ENCODE data around the gene CEP152. TPM values are rescaled to one million over a fixed set of nuclear protein-coding genes. Genes with fewer than 3 reads are reported as not detected.
"Not testable (repeated sequence)": the region's sequence is repeated elsewhere in the genome, so short reads cannot be mapped to it uniquely, and the experiment has no call there.

Gene CEP152
- total and polyA plus RNA-seq, 2 donors from 2014 or later = 1.4 to 4.5 TPM

DNA sequence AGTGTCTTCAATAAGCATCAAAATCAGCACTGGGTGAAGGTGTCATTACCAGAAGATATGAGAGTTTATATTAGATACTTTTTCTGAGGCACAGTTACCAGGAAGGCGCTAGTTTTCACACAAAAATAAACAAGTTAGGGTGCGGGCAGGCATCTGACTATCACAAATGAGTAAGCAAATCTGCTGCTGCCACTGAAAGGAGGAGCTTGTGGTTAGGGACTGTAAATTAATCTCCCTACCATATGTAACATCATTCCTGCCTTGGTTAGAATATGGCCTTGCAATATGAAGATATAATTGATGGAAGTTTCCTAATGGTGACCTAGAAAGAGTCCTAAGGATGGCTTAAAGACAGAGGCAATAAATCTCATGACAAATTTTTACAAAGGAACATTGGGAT, 47.5 kb upstream of the CEP152 start:
- Histone ChIP-seq H3K27ac (ENCODE audit: low read depth in 2 of 2, low read length in 2 of 2) (no peak overlapping the region), H3K9me3 (ENCODE audit: control insufficient read depth in 2 of 3, insufficient read depth in 1 of 3, low read length in 3 of 3) (no peaks in the 10 kb centered on the region), H3K36me3 (ENCODE audit: control insufficient read depth in 2 of 3, insufficient read depth in 3 of 3, low read length in 3 of 3) (no peaks in the 10 kb centered on the region), H3K9ac (ENCODE audit: low read length in 3 of 3) (no peak overlapping the region), H3K27me3 (ENCODE audit: control insufficient read depth, insufficient read depth, low read length) (no peaks in the 10 kb centered on the region), H3K4me1 (ENCODE audit: control insufficient read depth in 2 of 3, insufficient read depth in 2 of 3, low read depth in 1 of 3, low read length in 3 of 3) (peaks cover 0 to 5% (median 2%) of the 10 kb centered on the region in 3 donors), H3K4me3 (ENCODE audit: low read length in 3 of 3) (no peak overlapping the region)
- intact Hi-C loops (cut with DNase I) = no loop called here
- TF ChIP-seq, protein P1, sequence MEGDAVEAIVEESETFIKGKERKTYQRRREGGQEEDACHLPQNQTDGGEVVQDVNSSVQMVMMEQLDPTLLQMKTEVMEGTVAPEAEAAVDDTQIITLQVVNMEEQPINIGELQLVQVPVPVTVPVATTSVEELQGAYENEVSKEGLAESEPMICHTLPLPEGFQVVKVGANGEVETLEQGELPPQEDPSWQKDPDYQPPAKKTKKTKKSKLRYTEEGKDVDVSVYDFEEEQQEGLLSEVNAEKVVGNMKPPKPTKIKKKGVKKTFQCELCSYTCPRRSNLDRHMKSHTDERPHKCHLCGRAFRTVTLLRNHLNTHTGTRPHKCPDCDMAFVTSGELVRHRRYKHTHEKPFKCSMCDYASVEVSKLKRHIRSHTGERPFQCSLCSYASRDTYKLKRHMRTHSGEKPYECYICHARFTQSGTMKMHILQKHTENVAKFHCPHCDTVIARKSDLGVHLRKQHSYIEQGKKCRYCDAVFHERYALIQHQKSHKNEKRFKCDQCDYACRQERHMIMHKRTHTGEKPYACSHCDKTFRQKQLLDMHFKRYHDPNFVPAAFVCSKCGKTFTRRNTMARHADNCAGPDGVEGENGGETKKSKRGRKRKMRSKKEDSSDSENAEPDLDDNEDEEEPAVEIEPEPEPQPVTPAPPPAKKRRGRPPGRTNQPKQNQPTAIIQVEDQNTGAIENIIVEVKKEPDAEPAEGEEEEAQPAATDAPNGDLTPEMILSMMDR (IDR thresholded peaks at IDR 0.05; ENCODE audit: borderline replicate concordance, extremely low read depth, insufficient read depth) = no peak
- FAIRE-seq (no peak), DNase-seq (no peak)

DNA sequence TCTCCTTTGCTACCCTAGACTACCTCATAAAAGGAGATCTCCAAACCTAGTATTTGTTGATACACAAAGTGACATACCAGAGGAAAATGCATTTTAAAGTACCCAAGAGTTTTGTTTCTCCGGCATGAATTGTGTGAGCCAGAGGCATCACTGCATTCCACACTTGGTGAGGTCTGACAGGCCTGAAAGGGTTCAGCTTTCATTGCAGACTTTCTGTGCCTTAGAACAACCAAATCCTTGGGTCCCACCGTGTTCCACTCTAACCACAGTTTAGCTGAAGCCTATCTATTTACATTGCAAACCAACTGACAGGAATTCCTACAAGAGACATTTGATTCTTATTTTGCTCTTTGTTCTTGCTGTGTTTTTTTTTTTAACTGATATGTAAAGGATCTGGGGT, 46.1 kb upstream of the CEP152 start:
- TF ChIP-seq, protein P1 (IDR thresholded peaks at IDR 0.05; ENCODE audit: borderline replicate concordance, extremely low read depth, insufficient read depth) = no peak
- DNase-seq (peak in 1 of 5 donors; percentile 46), FAIRE-seq (no peak)
- Histone ChIP-seq H3K9me3 (ENCODE audit: control insufficient read depth in 2 of 3, insufficient read depth in 1 of 3, low read length in 3 of 3) (no peaks in the 10 kb centered on the region), H3K4me3 (ENCODE audit: low read length in 3 of 3) (no peak overlapping the region), H3K4me1 (ENCODE audit: control insufficient read depth in 2 of 3, insufficient read depth in 2 of 3, low read depth in 1 of 3, low read length in 3 of 3) (peaks cover 0 to 5% (median 2%) of the 10 kb centered on the region in 3 donors), H3K9ac (ENCODE audit: low read length in 3 of 3) (no peak overlapping the region), H3K27me3 (ENCODE audit: control insufficient read depth, insufficient read depth, low read length) (no peaks in the 10 kb centered on the region), H3K36me3 (ENCODE audit: control insufficient read depth in 2 of 3, insufficient read depth in 3 of 3, low read length in 3 of 3) (no peaks in the 10 kb centered on the region), H3K27ac (ENCODE audit: low read depth in 2 of 2, low read length in 2 of 2) (no peak overlapping the region)
- intact Hi-C loops (cut with DNase I) = no loop called here

DNA sequence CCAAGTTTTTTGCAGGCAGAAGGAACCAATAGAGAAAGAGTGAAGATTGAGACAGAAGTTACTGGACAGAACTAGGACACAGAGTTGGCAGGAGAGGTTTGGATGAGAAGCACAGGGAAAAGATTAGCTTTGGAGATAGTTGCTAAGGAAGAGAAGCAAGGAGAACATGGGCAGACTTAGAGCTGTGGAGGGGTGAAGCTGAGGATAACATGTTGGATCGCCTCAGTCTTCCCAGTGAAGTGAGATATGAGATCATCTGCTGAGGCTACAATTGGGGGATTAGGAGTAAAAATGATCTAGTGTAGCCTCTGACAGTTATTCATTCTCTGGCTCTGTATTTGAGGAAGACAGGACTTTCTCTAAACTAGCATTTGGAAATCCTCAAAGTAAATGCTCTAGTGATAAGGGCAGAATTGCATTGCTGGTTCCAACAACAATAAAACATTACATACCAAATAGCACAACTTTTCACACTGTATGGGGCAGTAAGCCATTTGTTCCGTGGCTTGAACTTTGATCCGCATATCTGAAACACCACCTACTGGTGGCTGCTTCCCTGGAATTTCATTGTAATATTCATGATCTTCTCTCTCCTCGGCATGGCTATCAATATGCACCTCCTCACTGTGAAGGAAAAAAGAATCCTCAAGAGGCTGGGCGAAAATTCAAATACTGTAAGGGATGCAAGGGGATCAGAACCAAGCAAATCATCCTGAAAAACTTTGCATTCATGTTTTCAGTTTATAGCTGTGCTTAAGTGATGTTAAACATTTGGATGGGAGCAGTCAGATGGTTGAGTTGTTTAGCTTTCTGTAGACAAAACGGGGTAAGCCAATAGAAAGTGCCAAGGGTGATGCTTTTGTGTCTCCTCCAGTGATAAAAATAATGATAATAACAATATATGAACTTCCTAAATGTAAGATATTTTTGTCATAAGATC, 44.9 kb upstream of the CEP152 start:
- Histone ChIP-seq H3K4me3 (ENCODE audit: low read length in 3 of 3) (peak overlapping the region in 1 of 3 donors; percentile 18), H3K9ac (ENCODE audit: low read length in 3 of 3) (peak overlapping the region in 1 of 3 donors; percentile 16), H3K4me1 (ENCODE audit: control insufficient read depth in 2 of 3, insufficient read depth in 2 of 3, low read depth in 1 of 3, low read length in 3 of 3) (peaks cover 0 to 5% (median 2%) of the 10 kb centered on the region in 3 donors), H3K36me3 (ENCODE audit: control insufficient read depth in 2 of 3, insufficient read depth in 3 of 3, low read length in 3 of 3) (no peaks in the 10 kb centered on the region), H3K9me3 (ENCODE audit: control insufficient read depth in 2 of 3, insufficient read depth in 1 of 3, low read length in 3 of 3) (no peaks in the 10 kb centered on the region), H3K27me3 (ENCODE audit: control insufficient read depth, insufficient read depth, low read length) (no peaks in the 10 kb centered on the region), H3K27ac (ENCODE audit: low read depth in 2 of 2, low read length in 2 of 2) (no peak overlapping the region)
- DNase-seq = peak in 3 of 5 donors; percentile 34 to 90 (median 64)
- FAIRE-seq = no peak
- TF ChIP-seq, protein P1 (IDR thresholded peaks at IDR 0.05; ENCODE audit: borderline replicate concordance, extremely low read depth, insufficient read depth) = peak; percentile 51
- intact Hi-C loops (cut with DNase I) = no loop called here

DNA sequence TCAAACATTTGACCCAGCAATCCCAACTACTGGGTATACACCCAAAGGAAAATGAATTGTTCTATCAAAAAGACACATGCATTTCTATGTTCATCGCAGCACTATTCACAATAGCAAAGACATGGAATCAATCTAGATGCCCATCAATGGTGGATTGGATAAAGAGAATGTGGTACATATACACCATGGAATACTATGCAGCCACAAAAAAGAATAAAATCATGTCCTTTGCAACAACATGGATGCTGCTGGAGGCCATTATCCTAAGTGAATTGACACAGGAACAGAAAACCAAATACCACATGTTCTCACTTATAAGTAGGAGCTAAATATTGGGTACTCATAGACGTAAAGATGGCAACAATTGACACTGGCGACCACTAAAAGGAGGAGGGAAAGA, 43.6 kb upstream of the CEP152 start:
- H3K36me3 ChIP-seq (ENCODE audit: control insufficient read depth in 2 of 3, insufficient read depth in 3 of 3, low read length in 3 of 3); H3K27me3 ChIP-seq (ENCODE audit: control insufficient read depth, insufficient read depth, low read length); DNase-seq; H3K9ac ChIP-seq (ENCODE audit: low read length in 3 of 3); H3K4me3 ChIP-seq (ENCODE audit: low read length in 3 of 3); H3K9me3 ChIP-seq (ENCODE audit: control insufficient read depth in 2 of 3, insufficient read depth in 1 of 3, low read length in 3 of 3); intact Hi-C loops (cut with DNase I); FAIRE-seq; H3K4me1 ChIP-seq (ENCODE audit: control insufficient read depth in 2 of 3, insufficient read depth in 2 of 3, low read depth in 1 of 3, low read length in 3 of 3); H3K27ac ChIP-seq (ENCODE audit: low read depth in 2 of 2, low read length in 2 of 2): not testable (repeated sequence)

Measured in kidney (tissue), 14 donors.